OCI-LY7 (cell line): ENCODE results near the gene ZNF154. TPM values are rescaled to one million over a fixed set of nuclear protein-coding genes. Genes with fewer than 3 reads are reported as not detected.

Experiments used
- BruUV-seq: library from RNA; stranded (reverse); fragments of 400-500 nt; replicated peaks from 2 replicates; lab custom pipeline; 2021; lab: Mats Ljungman, UMichigan
- CTCF ChIA-PET: fragments of 300-600 bp; sonication (Branson Sonifier 250); formaldehyde crosslinking; loops from one replicate; lab custom pipeline; 2022; ENCODE audit warnings: antibody characterized with exemption; ENCODE audit not compliant: unreplicated experiment; lab: Charles Lee
- POLR2A ChIA-PET: fragments of 300-600 bp; sonication (Branson Sonifier 250); formaldehyde crosslinking; loops from one replicate; lab custom pipeline; 2022; ENCODE audit warnings: antibody characterized with exemption; lab: Charles Lee
- DNase-seq: peaks from one replicate; pipeline ENCODE4 v3.0.0-alpha.2; 2015; ENCODE audit warnings: low spot score
- H2AFZ ChIP-seq: fragments of 200-600 bp; sonication (generic), shearing (Covaris generic); 2 replicates; pipeline ENCODE4 v1.6.1; 2014; ENCODE audit warnings: mild to moderate bottlenecking, antibody characterized with exemption, low read length, moderate library complexity
- H3K27ac ChIP-seq: fragments of 200-600 bp; sonication (generic); 2 replicates; pipeline ENCODE4 v1.5.1; 2014; ENCODE audit warnings: mixed run types, low read depth, mild to moderate bottlenecking, moderate library complexity, low read length, inconsistent platforms; ENCODE audit not compliant: poor library complexity, severe bottlenecking
- H3K36me3 ChIP-seq: fragments of 200-600 bp; sonication (generic); 2 replicates; pipeline ENCODE4 v1.6.1; 2014; ENCODE audit warnings: mild to moderate bottlenecking, antibody characterized with exemption, low read length, moderate library complexity, mixed read lengths; ENCODE audit not compliant: insufficient read depth
- H3K4me1 ChIP-seq: fragments of 200-600 bp; sonication (generic); 2 replicates; pipeline ENCODE4 v1.5.1; 2014; ENCODE audit warnings: mild to moderate bottlenecking, low read length; ENCODE audit not compliant: insufficient read depth, poor library complexity, severe bottlenecking
- H3K4me2 ChIP-seq: fragments of 200-600 bp; sonication (generic); 2 replicates; pipeline ENCODE4 v1.6.1; 2014; ENCODE audit warnings: mild to moderate bottlenecking, low read length
- H3K4me3 ChIP-seq: fragments of 200-600 bp; sonication (generic); 2 replicates; pipeline ENCODE4 v1.5.1; 2014; ENCODE audit warnings: mild to moderate bottlenecking, low read depth, low read length; ENCODE audit not compliant: poor library complexity, severe bottlenecking
- H3K79me2 ChIP-seq: fragments of 200-600 bp; sonication (generic); 2 replicates; pipeline ENCODE4 v1.6.1; 2016; ENCODE audit warnings: low read depth, mild to moderate bottlenecking, low read length, moderate library complexity, mixed read lengths; ENCODE audit not compliant: insufficient read depth
- H3K9me2 ChIP-seq: fragments of 200-600 bp; sonication (generic); 2 replicates; pipeline ENCODE4 v1.6.1; 2016; ENCODE audit warnings: mild to moderate bottlenecking, low read length, mixed read lengths; ENCODE audit not compliant: insufficient read depth
- H3K9me3 ChIP-seq: fragments of 200-600 bp; sonication (generic); 2 replicates; pipeline ENCODE4 v1.6.1; 2014; ENCODE audit warnings: mild to moderate bottlenecking, mixed run types, low read length, mixed read lengths
- H4K20me1 ChIP-seq: fragments of 200-600 bp; sonication (generic); 2 replicates; pipeline ENCODE4 v1.6.1; 2014; ENCODE audit warnings: mild to moderate bottlenecking, antibody characterized with exemption, low read length, moderate library complexity, mixed read lengths; ENCODE audit not compliant: insufficient read depth
- CTCF ChIP-seq: fragments of 200-600 bp; sonication (generic); conservative IDR thresholded peaks from 2 replicates; pipeline ENCODE4 v1.5.1; 2014; ENCODE audit warnings: mild to moderate bottlenecking, antibody characterized with exemption, low read length, moderate library complexity, mixed read lengths
- EZH2phosphoT487 ChIP-seq: fragments of 200-600 bp; sonication (generic); IDR thresholded peaks from 2 replicates; pipeline ENCODE4 v1.6.1; 2018; ENCODE audit warnings: low read depth, borderline replicate concordance, mild to moderate bottlenecking, mixed run types, antibody characterized with exemption, low read length, moderate library complexity, mixed read lengths
- intact Hi-C: fragments of 100-400 bp; cut with micrococcal nuclease; formaldehyde crosslinking; loops from one replicate; pipeline ENCODE4 v1.10.0; 2022; ENCODE audit not compliant: unreplicated experiment
- total RNA-seq, 2 experiments: library from RNA; depleted of rRNA in 1 of 2; stranded (reverse); fragments of >200 nt in 1 of 2; shearing (Covaris generic) in 1 of 2; gene quantifications; 2 replicates each; pipeline ENCODE4 v1.2.3, GENCODE V29; 2014 to 2022

ZNF154 gene
- total RNA-seq, 2 experiments from 2014 or later: not detected

- Histone ChIP-seq H3K9me2 (no peaks in the 10 kb centered on the region), H3K4me2 (no peak overlapping the region), H3K79me2 (no peaks in the 10 kb centered on the region), H2AFZ (no peak overlapping the region), H3K4me3 (no peak overlapping the region), H4K20me1 (no peaks in the 10 kb centered on the region), H3K9me3 (no peaks in the 10 kb centered on the region), H3K4me1 (no peaks in the 10 kb centered on the region), H3K27ac (no peak overlapping the region), H3K36me3 (no peaks in the 10 kb centered on the region)
- intact Hi-C loops: no loop called here
- ChIA-PET CTCF (no interaction called here), POLR2A (no interaction called here)
- TF ChIP-seq CTCF: no peak
- TF ChIP-seq EZH2phosphoT487: no peak
- no peak for DNase-seq
- no TSS peak for BruUV-seq
These were observed 53.6 kb downstream of the ZNF154 start for GRCh38 chr19:57655443-57655842.

GRCh38 chr19:57653689-57654088, 55.3 kb downstream of the ZNF154 start:
- Histone ChIP-seq H3K27ac (no peak overlapping the region), H2AFZ (no peak overlapping the region), H4K20me1 (no peaks in the 10 kb centered on the region), H3K4me1 (no peaks in the 10 kb centered on the region), H3K9me3 (no peaks in the 10 kb centered on the region), H3K4me2 (no peak overlapping the region), H3K36me3 (no peaks in the 10 kb centered on the region), H3K9me2 (no peaks in the 10 kb centered on the region), H3K79me2 (no peaks in the 10 kb centered on the region), H3K4me3 (no peak overlapping the region)
- ChIA-PET CTCF (no interaction called here), POLR2A (no interaction called here)
- TF ChIP-seq EZH2phosphoT487 (no peak), CTCF (no peak)
- no TSS peak for BruUV-seq
- DNase-seq: no peak
- intact Hi-C loops: no loop called here

GRCh38 chr19:57651654-57651996, 57.4 kb downstream of the ZNF154 start:
- POLR2A ChIA-PET: no interaction called here
- no peak overlapping the region for H3K27ac ChIP-seq
- no peak overlapping the region for H2AFZ ChIP-seq
- no peak for DNase-seq
- H3K9me2 ChIP-seq: no peaks in the 10 kb centered on the region
- H3K79me2 ChIP-seq: no peaks in the 10 kb centered on the region
- TF ChIP-seq CTCF: no peak
- TF ChIP-seq EZH2phosphoT487: no peak
- H3K36me3 ChIP-seq: no peaks in the 10 kb centered on the region
- CTCF ChIA-PET: no interaction called here
- intact Hi-C loops: no loop called here
- H3K4me2 ChIP-seq: no peak overlapping the region
- H4K20me1 ChIP-seq: no peaks in the 10 kb centered on the region
- H3K4me1 ChIP-seq: no peaks in the 10 kb centered on the region
- no peaks in the 10 kb centered on the region for H3K9me3 ChIP-seq
- no peak overlapping the region for H3K4me3 ChIP-seq
- BruUV-seq: no TSS peak
